PFSK-1 (cell line): ENCODE measurements around the gene TBC1D22A.

ENCODE experiments used
- POLR2AphosphoS5 ChIP-seq: IDR thresholded peaks from 2 replicates; pipeline ENCODE4 v1.6.1; 2012; ENCODE audit warnings: low read depth, mild to moderate bottlenecking, control low read depth, low read length, moderate library complexity
- SIN3A ChIP-seq: IDR thresholded peaks from 2 replicates; pipeline ENCODE4 v1.6.1; 2012; ENCODE audit warnings: mild to moderate bottlenecking, low read length, moderate library complexity, borderline replicate concordance; ENCODE audit not compliant: insufficient read depth
- TAF1 ChIP-seq: IDR thresholded peaks from 2 replicates; pipeline ENCODE4 v1.6.1; 2012; ENCODE audit warnings: low read length, control low read depth, borderline replicate concordance; ENCODE audit not compliant: insufficient read depth
- TF ChIP-seq, protein P1 (sequence below), 2 experiments: IDR thresholded peaks; 2 replicates each; pipeline versions ENCODE4 v1.6.1 to v1.8.0; 2011 to 2012; ENCODE audit warnings: low read depth in 2 of 2, low read length in 2 of 2, control low read depth in 1 of 2, inconsistent platforms in 1 of 2, mild to moderate bottlenecking in 1 of 2, moderate library complexity in 1 of 2; ENCODE audit not compliant: insufficient read depth in 1 of 2

GRCh38 chr22:47055461-47055860 is 293.0 kb downstream of the TBC1D22A start:
- TF ChIP-seq TAF1 (no peak), SIN3A (no peak), POLR2AphosphoS5 (no peak)
- TF ChIP-seq, protein P1, sequence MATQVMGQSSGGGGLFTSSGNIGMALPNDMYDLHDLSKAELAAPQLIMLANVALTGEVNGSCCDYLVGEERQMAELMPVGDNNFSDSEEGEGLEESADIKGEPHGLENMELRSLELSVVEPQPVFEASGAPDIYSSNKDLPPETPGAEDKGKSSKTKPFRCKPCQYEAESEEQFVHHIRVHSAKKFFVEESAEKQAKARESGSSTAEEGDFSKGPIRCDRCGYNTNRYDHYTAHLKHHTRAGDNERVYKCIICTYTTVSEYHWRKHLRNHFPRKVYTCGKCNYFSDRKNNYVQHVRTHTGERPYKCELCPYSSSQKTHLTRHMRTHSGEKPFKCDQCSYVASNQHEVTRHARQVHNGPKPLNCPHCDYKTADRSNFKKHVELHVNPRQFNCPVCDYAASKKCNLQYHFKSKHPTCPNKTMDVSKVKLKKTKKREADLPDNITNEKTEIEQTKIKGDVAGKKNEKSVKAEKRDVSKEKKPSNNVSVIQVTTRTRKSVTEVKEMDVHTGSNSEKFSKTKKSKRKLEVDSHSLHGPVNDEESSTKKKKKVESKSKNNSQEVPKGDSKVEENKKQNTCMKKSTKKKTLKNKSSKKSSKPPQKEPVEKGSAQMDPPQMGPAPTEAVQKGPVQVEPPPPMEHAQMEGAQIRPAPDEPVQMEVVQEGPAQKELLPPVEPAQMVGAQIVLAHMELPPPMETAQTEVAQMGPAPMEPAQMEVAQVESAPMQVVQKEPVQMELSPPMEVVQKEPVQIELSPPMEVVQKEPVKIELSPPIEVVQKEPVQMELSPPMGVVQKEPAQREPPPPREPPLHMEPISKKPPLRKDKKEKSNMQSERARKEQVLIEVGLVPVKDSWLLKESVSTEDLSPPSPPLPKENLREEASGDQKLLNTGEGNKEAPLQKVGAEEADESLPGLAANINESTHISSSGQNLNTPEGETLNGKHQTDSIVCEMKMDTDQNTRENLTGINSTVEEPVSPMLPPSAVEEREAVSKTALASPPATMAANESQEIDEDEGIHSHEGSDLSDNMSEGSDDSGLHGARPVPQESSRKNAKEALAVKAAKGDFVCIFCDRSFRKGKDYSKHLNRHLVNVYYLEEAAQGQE (IDR thresholded peaks at IDR 0.05; ENCODE audit: insufficient read depth in 1 of 2, low read depth in 2 of 2, low read length in 2 of 2): no peak
